Cardiac muscle cell (in vitro differentiated cells and primary cell): Measurements from ENCODE around the gene GEMIN2. TPM values are rescaled to one million over a fixed set of nuclear protein-coding genes. Genes with fewer than 3 reads are reported as not detected.
"Not testable (repeated sequence)": the region's sequence is repeated elsewhere in the genome, so short reads cannot be mapped to it uniquely, and the experiment has no call there.

Experiments used
- DNase-seq, 2 donors: peaks; one replicate each; pipeline versions ENCODE4 v3.0.0 to v3.0.0-alpha.2; 2010 to 2017; ENCODE audit warnings: low read depth in 1 of 2, low spot score in 1 of 2
- H3K27ac ChIP-seq: fragments of 200-600 bp; sonication (generic); 2 replicates; pipeline ENCODE4 v1.5.1; 2016
- H3K27me3 ChIP-seq: fragments of 200-600 bp; sonication (generic); 2 replicates; pipeline ENCODE4 v1.6.0; 2016; ENCODE audit warnings: control low read depth
- H3K36me3 ChIP-seq: fragments of 200-600 bp; sonication (generic); 2 replicates; pipeline ENCODE4 v1.5.1; 2016; ENCODE audit warnings: control low read depth
- H3K4me1 ChIP-seq: fragments of 200-600 bp; sonication (generic); 2 replicates; pipeline ENCODE4 v1.8.1; 2017; ENCODE audit warnings: low read depth, mild to moderate bottlenecking, mixed run types
- H3K4me3 ChIP-seq: fragments of 200-600 bp; sonication (generic); 2 replicates; pipeline ENCODE4 v1.5.1; 2016; ENCODE audit warnings: mild to moderate bottlenecking
- H3K9me3 ChIP-seq: fragments of 200-600 bp; sonication (generic); 2 replicates; pipeline ENCODE4 v1.5.1; 2017; ENCODE audit warnings: low read depth, mild to moderate bottlenecking, control low read depth
- polyA plus RNA-seq: library from polyadenylated mRNA; unstranded; fragments of >200 nt; fragmentation: Nextera tagmentation; extraction: Ambion mirVana; gene quantifications from 2 replicates; pipeline ENCODE4 v1.2.1, GENCODE V29; 2016
- total RNA-seq: library from RNA; depleted of rRNA; stranded (reverse); fragments of >200 nt; gene quantifications from 2 replicates; pipeline ENCODE4 v1.2.3, GENCODE V29; 2016
- TF ChIP-seq, protein P1 (sequence below): IDR thresholded peaks from 2 replicates; pipeline ENCODE4 v1.5.1; 2012; ENCODE audit warnings: low read depth, mild to moderate bottlenecking, low read length

GEMIN2 gene
- total and polyA plus RNA-seq, 2 experiments from 2014 or later, result 26.0 to 27.0 TPM

DNA sequence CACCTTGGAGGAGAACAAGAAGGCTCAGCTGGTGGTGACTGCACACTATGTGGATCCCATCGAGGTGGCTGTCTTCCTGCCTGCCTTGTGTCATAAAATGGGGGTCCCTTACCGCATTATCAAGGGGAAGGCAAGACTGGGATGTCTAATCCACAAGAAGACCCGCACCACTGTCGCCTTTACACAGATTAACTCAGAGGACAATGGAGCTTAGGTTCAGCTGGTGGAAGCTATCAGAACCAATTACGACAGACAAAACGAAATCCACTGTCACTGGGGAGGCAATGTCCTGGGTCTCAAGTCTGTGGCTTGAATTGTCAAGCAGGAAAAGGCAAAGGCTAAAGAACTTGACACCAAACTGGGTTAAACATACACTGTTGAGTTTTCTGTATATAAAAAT lies 43.4 kb downstream of the GEMIN2 start:
- no peaks in the 10 kb centered on the region for H3K9me3 ChIP-seq
- no peak overlapping the region for H3K4me3 ChIP-seq
- TF ChIP-seq, protein P1, sequence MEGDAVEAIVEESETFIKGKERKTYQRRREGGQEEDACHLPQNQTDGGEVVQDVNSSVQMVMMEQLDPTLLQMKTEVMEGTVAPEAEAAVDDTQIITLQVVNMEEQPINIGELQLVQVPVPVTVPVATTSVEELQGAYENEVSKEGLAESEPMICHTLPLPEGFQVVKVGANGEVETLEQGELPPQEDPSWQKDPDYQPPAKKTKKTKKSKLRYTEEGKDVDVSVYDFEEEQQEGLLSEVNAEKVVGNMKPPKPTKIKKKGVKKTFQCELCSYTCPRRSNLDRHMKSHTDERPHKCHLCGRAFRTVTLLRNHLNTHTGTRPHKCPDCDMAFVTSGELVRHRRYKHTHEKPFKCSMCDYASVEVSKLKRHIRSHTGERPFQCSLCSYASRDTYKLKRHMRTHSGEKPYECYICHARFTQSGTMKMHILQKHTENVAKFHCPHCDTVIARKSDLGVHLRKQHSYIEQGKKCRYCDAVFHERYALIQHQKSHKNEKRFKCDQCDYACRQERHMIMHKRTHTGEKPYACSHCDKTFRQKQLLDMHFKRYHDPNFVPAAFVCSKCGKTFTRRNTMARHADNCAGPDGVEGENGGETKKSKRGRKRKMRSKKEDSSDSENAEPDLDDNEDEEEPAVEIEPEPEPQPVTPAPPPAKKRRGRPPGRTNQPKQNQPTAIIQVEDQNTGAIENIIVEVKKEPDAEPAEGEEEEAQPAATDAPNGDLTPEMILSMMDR, result no peak
- no peaks in the 10 kb centered on the region for H3K27me3 ChIP-seq
- H3K27ac ChIP-seq, result no peak overlapping the region
- H3K4me1 ChIP-seq, result no peaks in the 10 kb centered on the region
- no peak for DNase-seq
- peaks cover 32% of the 10 kb centered on the region for H3K36me3 ChIP-seq

DNA sequence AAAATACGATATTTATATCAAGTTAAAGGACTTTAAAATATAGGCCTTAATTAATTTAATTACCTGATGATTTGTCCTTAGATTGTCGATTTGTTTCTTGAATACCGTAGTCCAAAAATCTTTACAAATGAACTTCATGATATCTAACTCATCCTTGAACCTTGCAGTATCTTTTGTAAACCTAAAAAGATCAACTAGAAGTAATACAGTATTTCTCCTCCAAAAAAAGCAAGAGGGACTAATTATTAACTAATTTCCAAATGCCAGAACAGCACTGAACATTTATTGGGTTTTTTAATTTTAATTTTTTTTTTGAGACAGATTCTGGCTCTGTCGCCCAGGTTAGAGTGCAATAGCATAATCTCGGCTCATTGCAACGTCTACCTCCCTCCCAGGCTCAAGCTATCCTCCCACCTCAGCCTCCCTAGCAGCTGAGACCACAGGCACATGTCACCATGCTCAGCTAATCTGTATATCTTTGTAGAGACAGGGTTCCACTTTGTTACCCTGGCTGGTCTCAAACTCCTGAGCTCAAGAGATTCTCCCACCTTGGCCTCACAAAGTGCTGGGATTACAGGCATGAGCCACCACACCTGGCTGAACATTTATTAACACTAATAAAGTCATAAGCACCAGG lies 44.2 kb downstream of the GEMIN2 start:
- TF ChIP-seq, protein P1, result no peak
- H3K4me1 ChIP-seq, result no peaks in the 10 kb centered on the region
- H3K9me3 ChIP-seq, result no peaks in the 10 kb centered on the region
- no peak for DNase-seq
- no peak overlapping the region for H3K4me3 ChIP-seq
- H3K36me3 ChIP-seq, result peaks cover 26% of the 10 kb centered on the region
- H3K27me3 ChIP-seq, result no peaks in the 10 kb centered on the region
- no peak overlapping the region for H3K27ac ChIP-seq

DNA sequence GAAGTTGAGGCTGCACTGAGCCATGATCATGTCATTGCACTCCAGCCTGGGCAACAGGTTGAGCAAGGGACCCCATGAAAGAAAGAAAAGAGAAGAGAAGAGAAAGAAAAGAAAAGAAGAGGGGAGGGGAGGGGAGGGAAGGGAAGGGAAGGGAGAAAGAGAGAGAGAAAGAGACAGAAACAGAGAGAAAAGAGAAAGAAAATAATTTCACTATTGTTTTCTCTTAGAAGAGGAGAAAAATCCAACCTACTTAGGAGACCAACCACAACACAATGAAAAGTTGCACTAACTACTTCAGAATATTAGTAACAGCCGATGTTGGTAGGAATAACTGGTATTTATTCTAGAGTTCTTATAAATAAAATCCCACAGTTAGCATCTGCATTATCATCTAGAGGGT lies 46.4 kb downstream of the GEMIN2 start:
- H3K36me3 ChIP-seq, result peaks cover 26% of the 10 kb centered on the region
- H3K27ac ChIP-seq, result no peak overlapping the region
- H3K27me3 ChIP-seq, result no peaks in the 10 kb centered on the region
- TF ChIP-seq, protein P1, result no peak
- no peaks in the 10 kb centered on the region for H3K4me1 ChIP-seq
- no peak for DNase-seq
- H3K4me3 ChIP-seq, result no peak overlapping the region
- no peaks in the 10 kb centered on the region for H3K9me3 ChIP-seq

DNA sequence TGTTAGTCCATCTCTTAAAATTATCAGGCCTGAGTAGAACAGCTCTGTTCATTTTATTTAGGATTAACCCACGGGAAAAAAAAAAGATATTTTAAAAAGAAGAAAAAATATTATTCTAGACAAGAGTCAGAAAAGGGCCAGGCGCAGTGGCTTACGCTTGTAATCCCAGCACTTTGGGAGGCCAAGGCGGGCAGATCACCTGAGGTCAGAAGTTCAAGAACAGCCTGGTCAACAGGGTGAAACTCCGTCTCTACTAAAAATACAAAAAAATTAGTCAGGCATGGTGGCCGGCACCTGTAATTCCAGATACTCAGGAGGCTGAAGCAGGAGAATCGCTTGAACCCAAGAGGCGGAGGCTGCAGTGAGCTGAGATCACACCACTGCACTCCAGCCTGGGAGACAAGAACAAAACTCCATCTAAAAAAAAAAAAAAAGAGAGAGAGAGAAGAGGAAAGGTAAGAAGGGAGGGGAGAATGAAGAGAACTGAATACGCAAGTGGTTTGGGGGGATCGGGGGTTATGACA lies 53.7 kb downstream of the GEMIN2 start:
- H3K36me3 ChIP-seq, H3K4me3 ChIP-seq: not testable (repeated sequence)

DNA sequence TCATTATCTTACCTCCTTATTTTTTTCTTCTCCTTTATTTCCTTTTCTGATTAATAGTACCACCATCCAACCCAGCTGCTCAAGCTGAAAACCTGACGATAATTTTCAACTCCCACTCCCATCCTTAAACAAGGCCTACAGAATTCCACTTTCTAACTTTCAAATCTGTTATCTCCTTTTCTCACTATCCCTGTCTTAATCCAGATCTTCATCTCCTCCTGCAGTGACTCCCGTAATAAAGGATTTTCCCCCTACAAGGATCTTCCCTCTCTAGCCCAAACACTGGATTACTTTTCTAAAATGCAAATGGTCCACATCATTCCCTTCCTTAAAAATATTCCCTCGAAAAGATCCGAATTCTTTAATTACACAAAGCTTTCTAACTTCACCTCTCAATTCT lies 54.5 kb downstream of the GEMIN2 start:
- DNase-seq, result no peak
- H3K4me1 ChIP-seq, result peaks cover 15% of the 10 kb centered on the region
- peak overlapping the region; percentile 75 for H3K4me3 ChIP-seq
- H3K9me3 ChIP-seq, result no peaks in the 10 kb centered on the region
- H3K27ac ChIP-seq, result no peak overlapping the region
- H3K27me3 ChIP-seq, result no peaks in the 10 kb centered on the region
- peaks cover 6% of the 10 kb centered on the region for H3K36me3 ChIP-seq
- TF ChIP-seq, protein P1, result no peak

More for the DNA sequence above, 53.7 kb downstream of the GEMIN2 start:
- DNase-seq, H3K9me3 ChIP-seq, H3K27ac ChIP-seq, H3K27me3 ChIP-seq: not testable (repeated sequence)
- peaks cover 15% of the 10 kb centered on the region for H3K4me1 ChIP-seq

DNA sequence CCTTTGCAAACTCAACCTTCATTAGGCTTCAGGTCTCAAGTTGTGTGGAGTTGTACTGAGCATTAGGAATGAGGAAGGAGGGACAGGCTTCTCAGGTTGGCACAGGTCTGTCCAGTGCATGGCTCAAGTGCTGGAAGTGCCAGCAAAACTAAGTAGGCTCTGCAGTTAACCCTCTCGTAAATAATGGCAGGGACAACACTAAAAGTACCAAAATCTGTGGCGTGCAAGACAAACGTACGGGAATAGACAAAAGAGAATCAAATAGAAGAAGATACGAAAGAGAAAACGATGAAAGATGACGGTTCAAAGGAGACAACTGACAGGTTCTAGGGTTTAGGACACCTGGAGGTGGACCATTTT lies 55.4 kb downstream of the GEMIN2 start:
- peaks cover 6% of the 10 kb centered on the region for H3K36me3 ChIP-seq
- no peak for DNase-seq
- peaks cover 15% of the 10 kb centered on the region for H3K4me1 ChIP-seq
- TF ChIP-seq, protein P1, result no peak
- H3K4me3 ChIP-seq, result peak overlapping the region; percentile 75
- H3K27me3 ChIP-seq, result no peaks in the 10 kb centered on the region
- peak overlapping the region; percentile 98 for H3K27ac ChIP-seq
- H3K9me3 ChIP-seq, result no peaks in the 10 kb centered on the region
